Superior temporal gyrus (tissue), 1 donor: ENCODE data around the gene TMEM178B.
"Not testable (repeated sequence)": the region's sequence is repeated elsewhere in the genome, so short reads cannot be mapped to it uniquely, and the experiment has no call there.

Source experiments
- DNase-seq: peaks from one replicate; pipeline ENCODE4 v3.0.0-alpha.2; 2016; ENCODE audit errors: extremely low spot score

Gene TMEM178B

GRCh38 chr7:141312395-141312794 lies 238.5 kb downstream of the TMEM178B start:
- no peak for DNase-seq

GRCh38 chr7:141312828-141313521 lies 239.1 kb downstream of the TMEM178B start:
- no peak for DNase-seq

- DNase-seq, result no peak
Measured at GRCh38 chr7:141313896-141314295, 240.0 kb downstream of the TMEM178B start.

- DNase-seq, result no peak
Measured at GRCh38 chr7:141317033-141317585, 243.2 kb downstream of the TMEM178B start.

- DNase-seq, result no peak
Measured at GRCh38 chr7:141320287-141320686, 246.4 kb downstream of the TMEM178B start.

GRCh38 chr7:141322383-141322782 lies 248.5 kb downstream of the TMEM178B start:
- no peak for DNase-seq

GRCh38 chr7:141323826-141324225 lies 250.0 kb downstream of the TMEM178B start:
- no peak for DNase-seq

- DNase-seq, result no peak
Measured at GRCh38 chr7:141324870-141325269, 251.0 kb downstream of the TMEM178B start.

- DNase-seq, result no peak
Measured at GRCh38 chr7:141325275-141325674, 251.4 kb downstream of the TMEM178B start.

- DNase-seq, result no peak
Measured at GRCh38 chr7:141328290-141328689, 254.4 kb downstream of the TMEM178B start.

GRCh38 chr7:141330285-141330684 lies 256.4 kb downstream of the TMEM178B start:
- not testable (repeated sequence) for DNase-seq

GRCh38 chr7:141333459-141333858 lies 259.6 kb downstream of the TMEM178B start:
- DNase-seq, result no peak

- DNase-seq, result no peak
Measured at GRCh38 chr7:141335164-141335563, 261.3 kb downstream of the TMEM178B start.

GRCh38 chr7:141339603-141340002 lies 265.7 kb downstream of the TMEM178B start:
- no peak for DNase-seq

- no peak for DNase-seq
Measured at GRCh38 chr7:141340991-141341390, 267.1 kb downstream of the TMEM178B start.

- no peak for DNase-seq
Measured at GRCh38 chr7:141342621-141343408, 269.0 kb downstream of the TMEM178B start.

- no peak for DNase-seq
Measured at GRCh38 chr7:141344153-141344935, 270.5 kb downstream of the TMEM178B start.

- no peak for DNase-seq
Measured at GRCh38 chr7:141348728-141349127, 274.9 kb downstream of the TMEM178B start.

GRCh38 chr7:141349338-141349737 lies 275.5 kb downstream of the TMEM178B start:
- no peak for DNase-seq

GRCh38 chr7:141349804-141350203 lies 275.9 kb downstream of the TMEM178B start:
- no peak for DNase-seq

- DNase-seq, result no peak
Measured at GRCh38 chr7:141351175-141351574, 277.3 kb downstream of the TMEM178B start.

- DNase-seq, result no peak
Measured at GRCh38 chr7:141352955-141353354, 279.1 kb downstream of the TMEM178B start.
